NCI-H82 treated with DMSO at 0.1 percent for 48 hours (cell line): Measurements from ENCODE around the gene GPR84.
"Not testable (repeated sequence)": the region's sequence is repeated elsewhere in the genome, so short reads cannot be mapped to it uniquely, and the experiment has no call there.

ENCODE experiments used
- DNase-seq: peaks from one replicate; lab custom pipeline; 2025; ENCODE audit not compliant: unreplicated experiment; lab: John Stamatoyannopoulos, UW

Gene GPR84

GRCh38 chr12:54328595-54329337, 35.5 kb downstream of the GPR84 start:
- DNase-seq = peak; percentile 64

- not testable (repeated sequence) for DNase-seq
Measured at GRCh38 chr12:54325442-54326109, 38.7 kb downstream of the GPR84 start.

GRCh38 chr12:54324617-54325441, 39.5 kb downstream of the GPR84 start, which contains the start of gene COPZ1:
COPZ1 (plus strand) TSS chr12:54325131; CDS start chr12:54325164, 33 bp downstream.
- DNase-seq = peak; percentile 99

GRCh38 chr12:54321363-54321762, 42.9 kb downstream of the GPR84 start:
- no peak for DNase-seq
